ENCODE data around the gene BIRC7.

The BIRC7 gene
- 0 reads per million in 3 experiments for total RNA-seq

- no peak for DNase-seq
Measured at GRCh38 chr20:63235399-63235983, at the start of gene BIRC7. Gene BIRC7 (plus strand): TSS chr20:63235905. CDS start chr20:63236097, 192 bp downstream.

GRCh38 chr20:63186084-63186483 lies 49.6 kb upstream of the BIRC7 start:
- no peak for DNase-seq

- DNase-seq = no peak
Measured at GRCh38 chr20:63186528-63187316, 49.0 kb upstream of the BIRC7 start.

- DNase-seq = no peak
Measured at GRCh38 chr20:63187338-63188158, 48.2 kb upstream of the BIRC7 start.

- DNase-seq = no peak
Measured at GRCh38 chr20:63188159-63188442, 47.6 kb upstream of the BIRC7 start.

GRCh38 chr20:63188641-63189321 lies 46.9 kb upstream of the BIRC7 start:
- DNase-seq = no peak

GRCh38 chr20:63189322-63189642 lies 46.4 kb upstream of the BIRC7 start:
- DNase-seq = no peak

- DNase-seq = no peak
Measured at GRCh38 chr20:63189846-63190559, 45.7 kb upstream of the BIRC7 start.

- DNase-seq = no peak
Measured at GRCh38 chr20:63190828-63191227, 44.9 kb upstream of the BIRC7 start.

GRCh38 chr20:63191400-63191799 lies 44.3 kb upstream of the BIRC7 start:
- DNase-seq = no peak

GRCh38 chr20:63192721-63193120 lies 43.0 kb upstream of the BIRC7 start:
- DNase-seq = no peak

- no peak for DNase-seq
Measured at GRCh38 chr20:63194007-63194796, 41.5 kb upstream of the BIRC7 start.

- no peak for DNase-seq
Measured at GRCh38 chr20:63194797-63195173, 40.9 kb upstream of the BIRC7 start.

- no peak for DNase-seq
Measured at GRCh38 chr20:63196768-63197470, 38.8 kb upstream of the BIRC7 start.

- no peak for DNase-seq
Measured at GRCh38 chr20:63198606-63199005, 37.1 kb upstream of the BIRC7 start.

GRCh38 chr20:63202021-63202420 lies 33.7 kb upstream of the BIRC7 start:
- DNase-seq = no peak

GRCh38 chr20:63202811-63203526 lies 32.7 kb upstream of the BIRC7 start:
- DNase-seq = no peak

- DNase-seq = no peak
Measured at GRCh38 chr20:63204362-63204761, 31.3 kb upstream of the BIRC7 start.

GRCh38 chr20:63205896-63206295 lies 29.8 kb upstream of the BIRC7 start:
- no peak for DNase-seq

GRCh38 chr20:63206878-63207277 lies 28.8 kb upstream of the BIRC7 start:
- DNase-seq = no peak
